ENCODE measurements around the gene DYNLT4. TPM values are rescaled to one million over a fixed set of nuclear protein-coding genes. Genes with fewer than 3 reads are reported as not detected.
A peak's percentile ranks its signal among the peaks of the same experiment; 100 is the strongest.

The DYNLT4 gene
- total and polyA plus RNA-seq, 2 of the 13 experiments (the other 11 are each of a cell fraction or from before 2014, with no cell fraction given): 0.77 TPM; not detected in 1

- TF ChIP-seq DMTF1 (CRISPR knock-in tag; IDR thresholded peaks at IDR 0.05): peak; percentile 87; the same call in 1 of the 2 replicates
- no peak for TF ChIP-seq MAFF (IDR thresholded peaks at IDR 0.05; ENCODE audit: low read depth, low read length)
- TF ChIP-seq ZNF570 (CRISPR knock-in tag; IDR thresholded peaks at IDR 0.05; ENCODE audit: borderline replicate concordance): no peak
- TF ChIP-seq PAF1 (CRISPR knock-in tag; IDR thresholded peaks at IDR 0.05): no peak
- TF ChIP-seq HMGXB4 (CRISPR knock-in tag; IDR thresholded peaks at IDR 0.05; ENCODE audit: borderline replicate concordance in 1 of 2, low read depth in 1 of 2): peak in 1 of 2 experiments; percentile 76; a peak in 2 of 4 replicates
- peak; percentile 76 for TF ChIP-seq ATF1 (CRISPR knock-in tag; IDR thresholded peaks at IDR 0.05)
- no peak for TF ChIP-seq MTA1 (CRISPR knock-in tag; IDR thresholded peaks at IDR 0.05; ENCODE audit: borderline replicate concordance)
- no peak for TF ChIP-seq ATAD3A (CRISPR knock-in tag; IDR thresholded peaks at IDR 0.05)
- TF ChIP-seq ZNF639 (CRISPR knock-in tag; conservative IDR thresholded peaks at IDR 0.05): no peak
- no peak for TF ChIP-seq NBN (conservative IDR thresholded peaks at IDR 0.05)
- no peak; the same call in 1 of the 2 replicates for TF ChIP-seq ZNF558 (CRISPR knock-in tag; IDR thresholded peaks at IDR 0.05; ENCODE audit: borderline replicate concordance)
- TF ChIP-seq ZNF781 (CRISPR knock-in tag; IDR thresholded peaks at IDR 0.05; ENCODE audit: borderline replicate concordance, not compliant biosample characterization): peak; percentile 77
- TF ChIP-seq ZNF556 (CRISPR knock-in tag; IDR thresholded peaks at IDR 0.05; ENCODE audit: borderline replicate concordance): peak; percentile 88; the same call in 1 of the 2 replicates
- TF ChIP-seq ZNF703 (CRISPR knock-in tag; IDR thresholded peaks at IDR 0.05; ENCODE audit: borderline replicate concordance): no peak; the same call in 1 of the 2 replicates
- 0 out of 2 replicates have a peak, but pooled peaks have one; percentile 26 for TF ChIP-seq MTF2 (CRISPR knock-in tag; IDR thresholded peaks at IDR 0.05; ENCODE audit: borderline replicate concordance)
- no peak; the same call in 1 of the 2 replicates for TF ChIP-seq IRF9 (CRISPR knock-in tag; IDR thresholded peaks at IDR 0.05; ENCODE audit: borderline replicate concordance)
- TF ChIP-seq ZNF605 (CRISPR knock-in tag; IDR thresholded peaks at IDR 0.05): no peak
- 0 out of 2 replicates have a peak, but pooled peaks have one; percentile 17 for TF ChIP-seq HINFP (CRISPR knock-in tag; IDR thresholded peaks at IDR 0.05; ENCODE audit: low read depth)
- TF ChIP-seq NFRKB (IDR thresholded peaks at IDR 0.05): no peak
- no peak for TF ChIP-seq IRX3 (CRISPR knock-in tag; IDR thresholded peaks at IDR 0.05; ENCODE audit: borderline replicate concordance, low read depth)
- no peak for TF ChIP-seq ZBTB38 (CRISPR knock-in tag; IDR thresholded peaks at IDR 0.05)
- TF ChIP-seq MIXL1 (CRISPR knock-in tag; IDR thresholded peaks at IDR 0.05): no peak
Measured at GRCh38 chr1:44819608-44820327, 12.6 kb upstream of the DYNLT4 start (continued).
